ENCODE measurements around the gene PITPNM3.

GRCh38 chr17:6571452-6571781, 15.1 kb upstream of the PITPNM3 start:
- no peak for TF ChIP-seq CTCF (IDR thresholded peaks at IDR 0.05)
- no peak for TF ChIP-seq POLR2A (IDR thresholded peaks at IDR 0.05)
